Measurements from ENCODE around the gene NPC1L1. TPM values are rescaled to one million over a fixed set of nuclear protein-coding genes. Genes with fewer than 3 reads are reported as not detected.

NPC1L1 gene
- polyA plus RNA-seq, 1 donor (not counting 4 experiments of a cell fraction or from before 2014, with no cell fraction given), result 0.01 TPM

DNA sequence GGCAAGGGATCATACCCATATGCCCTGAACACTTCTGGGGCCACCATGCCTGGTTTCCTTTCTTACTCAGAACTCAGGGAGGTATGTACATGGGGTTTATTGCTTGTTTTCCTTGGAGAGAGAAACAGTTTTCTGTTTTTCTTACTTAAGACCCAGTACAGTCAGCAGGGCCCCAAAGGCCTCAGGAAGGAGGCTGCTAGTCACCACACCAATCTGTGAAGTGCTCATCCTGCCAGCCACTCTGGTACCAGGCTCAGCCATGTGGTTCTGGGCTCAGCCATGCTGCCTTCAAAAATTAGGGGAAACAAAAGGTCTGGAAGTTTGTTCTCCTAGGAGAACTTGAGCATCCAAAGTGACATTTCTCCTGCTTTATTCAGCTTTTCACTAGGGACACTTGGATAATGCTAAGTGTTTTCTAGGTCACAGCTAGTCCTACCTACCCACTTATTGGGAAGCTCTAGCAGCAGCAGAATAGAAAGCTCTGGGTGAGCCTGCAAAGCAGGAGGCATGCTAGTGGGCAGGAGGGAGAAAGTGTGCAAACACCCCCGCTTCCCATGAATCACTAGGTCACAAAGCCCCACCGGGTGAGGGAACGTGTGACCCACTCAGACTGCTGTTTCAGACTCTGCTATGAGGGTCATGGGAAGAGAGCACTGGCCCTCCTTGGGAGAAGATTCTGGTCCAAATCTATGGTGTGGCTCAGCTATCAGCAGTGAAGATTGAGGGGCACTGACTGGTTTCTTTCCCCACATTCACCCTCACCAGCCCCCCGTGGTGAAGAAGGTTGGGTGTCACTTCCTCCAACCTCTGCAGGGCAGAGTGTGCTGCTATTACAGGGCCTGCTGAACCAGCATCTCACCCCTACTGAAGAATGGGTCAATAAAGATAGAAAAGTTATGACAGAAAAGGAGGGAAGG is 74.6 kb downstream of the NPC1L1 start:
- FAIRE-seq (no peak), DNase-seq (ENCODE audit: low read depth, low spot score) (no peak)
- Histone ChIP-seq H3K4me2 (ENCODE audit: control insufficient read depth, extremely low read depth, insufficient read depth, low read depth, low read length) (no peak overlapping the region), H3K4me1 (ENCODE audit: control insufficient read depth, extremely low read depth, insufficient read depth, low read length) (peaks cover 15% of the 10 kb centered on the region), H3K9me1 (ENCODE audit: control insufficient read depth, extremely low read depth, insufficient read depth, low read length) (no peaks in the 10 kb centered on the region), H4K20me1 (ENCODE audit: control insufficient read depth, extremely low read depth, insufficient read depth, low read length) (no peaks in the 10 kb centered on the region), H3K9me3 (ENCODE audit: control insufficient read depth, low read depth, low read length) (no peaks in the 10 kb centered on the region), H3K9ac (ENCODE audit: control insufficient read depth, extremely low read depth, insufficient read depth, low read length) (no peak overlapping the region), H3K79me2 (ENCODE audit: control insufficient read depth, insufficient read depth, low read length) (peaks cover 76% of the 10 kb centered on the region), H3K4me3 (ENCODE audit: control insufficient read depth in 2 of 3, extremely low read depth in 1 of 3, insufficient read depth in 2 of 3, low read depth in 1 of 3, low read length in 3 of 3) (no peak overlapping the region), H2AFZ (ENCODE audit: control insufficient read depth, low read length) (no peak overlapping the region), H3K27ac (ENCODE audit: control insufficient read depth, insufficient read depth, low read length) (no peak overlapping the region), H3K36me3 (ENCODE audit: control insufficient read depth in 2 of 2, extremely low read depth in 1 of 2, insufficient read depth in 2 of 2, low read length in 2 of 2) (peaks cover 24 to 29% of the 10 kb centered on the region in 2 experiments), H3K27me3 (ENCODE audit: control insufficient read depth, extremely low read depth, insufficient read depth, low read length) (no peaks in the 10 kb centered on the region)
- dilution Hi-C loops (cut with MboI; ENCODE audit: extremely low pct_ligation_motif_present, low sequenced_read_pairs), result no loop called here
- TF ChIP-seq, protein P1, sequence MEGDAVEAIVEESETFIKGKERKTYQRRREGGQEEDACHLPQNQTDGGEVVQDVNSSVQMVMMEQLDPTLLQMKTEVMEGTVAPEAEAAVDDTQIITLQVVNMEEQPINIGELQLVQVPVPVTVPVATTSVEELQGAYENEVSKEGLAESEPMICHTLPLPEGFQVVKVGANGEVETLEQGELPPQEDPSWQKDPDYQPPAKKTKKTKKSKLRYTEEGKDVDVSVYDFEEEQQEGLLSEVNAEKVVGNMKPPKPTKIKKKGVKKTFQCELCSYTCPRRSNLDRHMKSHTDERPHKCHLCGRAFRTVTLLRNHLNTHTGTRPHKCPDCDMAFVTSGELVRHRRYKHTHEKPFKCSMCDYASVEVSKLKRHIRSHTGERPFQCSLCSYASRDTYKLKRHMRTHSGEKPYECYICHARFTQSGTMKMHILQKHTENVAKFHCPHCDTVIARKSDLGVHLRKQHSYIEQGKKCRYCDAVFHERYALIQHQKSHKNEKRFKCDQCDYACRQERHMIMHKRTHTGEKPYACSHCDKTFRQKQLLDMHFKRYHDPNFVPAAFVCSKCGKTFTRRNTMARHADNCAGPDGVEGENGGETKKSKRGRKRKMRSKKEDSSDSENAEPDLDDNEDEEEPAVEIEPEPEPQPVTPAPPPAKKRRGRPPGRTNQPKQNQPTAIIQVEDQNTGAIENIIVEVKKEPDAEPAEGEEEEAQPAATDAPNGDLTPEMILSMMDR (optimal IDR thresholded peaks at IDR 0.05 in 1 of 3, IDR thresholded peaks at IDR 0.05 in 1 of 3, conservative IDR thresholded peaks at IDR 0.05 in 1 of 3; ENCODE audit: extremely low read depth in 1 of 3, insufficient read depth in 2 of 3, low read length in 3 of 3), result no peak
- TF ChIP-seq EZH2 (IDR thresholded peaks at IDR 0.05; ENCODE audit: low read length), result no peak

GRCh38 chr7:44465490-44465889 is 75.6 kb downstream of the NPC1L1 start:
- no peak for FAIRE-seq
- Histone ChIP-seq H3K27me3 (ENCODE audit: control insufficient read depth, extremely low read depth, insufficient read depth, low read length) (no peaks in the 10 kb centered on the region), H3K4me1 (ENCODE audit: control insufficient read depth, extremely low read depth, insufficient read depth, low read length) (peaks cover 24% of the 10 kb centered on the region), H3K4me3 (ENCODE audit: control insufficient read depth in 2 of 3, extremely low read depth in 1 of 3, insufficient read depth in 2 of 3, low read depth in 1 of 3, low read length in 3 of 3) (no peak overlapping the region), H3K79me2 (ENCODE audit: control insufficient read depth, insufficient read depth, low read length) (peaks cover 74% of the 10 kb centered on the region), H4K20me1 (ENCODE audit: control insufficient read depth, extremely low read depth, insufficient read depth, low read length) (no peaks in the 10 kb centered on the region), H3K9me3 (ENCODE audit: control insufficient read depth, low read depth, low read length) (no peaks in the 10 kb centered on the region), H2AFZ (ENCODE audit: control insufficient read depth, low read length) (no peak overlapping the region), H3K9ac (ENCODE audit: control insufficient read depth, extremely low read depth, insufficient read depth, low read length) (no peak overlapping the region), H3K27ac (ENCODE audit: control insufficient read depth, insufficient read depth, low read length) (no peak overlapping the region), H3K4me2 (ENCODE audit: control insufficient read depth, extremely low read depth, insufficient read depth, low read depth, low read length) (no peak overlapping the region), H3K9me1 (ENCODE audit: control insufficient read depth, extremely low read depth, insufficient read depth, low read length) (no peaks in the 10 kb centered on the region), H3K36me3 (ENCODE audit: control insufficient read depth in 2 of 2, extremely low read depth in 1 of 2, insufficient read depth in 2 of 2, low read length in 2 of 2) (peaks cover 18 to 26% of the 10 kb centered on the region in 2 experiments)
- DNase-seq (ENCODE audit: low read depth, low spot score), result no peak
- dilution Hi-C loops (cut with MboI; ENCODE audit: extremely low pct_ligation_motif_present, low sequenced_read_pairs), result no loop called here
- TF ChIP-seq, protein P1 (optimal IDR thresholded peaks at IDR 0.05 in 1 of 3, IDR thresholded peaks at IDR 0.05 in 1 of 3, conservative IDR thresholded peaks at IDR 0.05 in 1 of 3; ENCODE audit: extremely low read depth in 1 of 3, insufficient read depth in 2 of 3, low read length in 3 of 3), result no peak
- TF ChIP-seq EZH2 (IDR thresholded peaks at IDR 0.05; ENCODE audit: low read length), result no peak

Measured in keratinocyte (primary cell).